K562 (cell line): ENCODE data around the gene AP5Z1. TPM values are rescaled to one million over a fixed set of nuclear protein-coding genes. Genes with fewer than 3 reads are reported as not detected.

Source experiments
- ATAC-seq: fragments of 200-7000 bp; cut with Tn5 transposase; 3 replicates; pipeline ENCODE4 v1.9.1; 2020; ENCODE audit warnings: moderate library complexity
- BruUV-seq: library from RNA; stranded (reverse); fragments of 400-500 nt; replicated peaks from 2 replicates; lab custom pipeline; 2021; lab: Mats Ljungman, UMichigan
- CTCF ChIA-PET: fragments of 300-600 bp; formaldehyde crosslinking; extraction: SDS; loops from one replicate; lab custom pipeline; 2021; ENCODE audit warnings: low intra/inter-chr PET ratio; lab: Yijun Ruan, JAX
- POLR2A ChIA-PET: fragments of 300-600, 350-650 bp; sonication (Branson Sonifier 250); formaldehyde crosslinking; extraction: SDS; loops from one replicate; lab custom pipeline; 2021; ENCODE audit warnings: antibody characterized with exemption, inconsistent platforms; lab: Yijun Ruan, JAX
- DNase-seq, 4 experiments: peaks; one replicate each; pipeline versions ENCODE4 v3.0.0 to v3.0.0-alpha.2; 2011 to 2018; ENCODE audit warnings: low spot score in 3 of 4, mixed read lengths in 3 of 4; ENCODE audit errors: extremely low read depth in 1 of 4
- FAIRE-seq: peaks from 2 replicates; lab custom pipeline; 2011; peaks lifted over from hg19 to GRCh38; lab: Jason Lieb, UNC
- H2AFZ ChIP-seq: 2 replicates; pipeline ENCODE4 v1.6.0; 2011; ENCODE audit warnings: low read depth, low read length, control low read depth, inconsistent platforms
- H3K27ac ChIP-seq: fragments of 200-600 bp; 3 replicates; pipeline ENCODE4 v1.8.0; 2011; ENCODE audit warnings: low read depth, mild to moderate bottlenecking, control low read depth, inconsistent platforms, low read length, moderate library complexity, mixed read lengths; ENCODE audit errors: extremely low read depth
- H3K27me3 ChIP-seq, 2 experiments: fragments of 300-600 bp in 1 of 2; 2 replicates in 1 of 2; 3 replicates in 1 of 2; pipeline versions ENCODE4 v1.6.0 to v1.8.0; 2011; ENCODE audit warnings: inconsistent platforms in 2 of 2, low read length in 2 of 2, mild to moderate bottlenecking in 1 of 2, mixed read lengths in 1 of 2, moderate library complexity in 1 of 2; ENCODE audit not compliant: control insufficient read depth in 2 of 2, insufficient read depth in 2 of 2
- H3K36me3 ChIP-seq: fragments of 300-600 bp; 3 replicates; pipeline ENCODE4 v1.8.0; 2011; ENCODE audit warnings: mild to moderate bottlenecking, low read length, inconsistent platforms; ENCODE audit not compliant: control insufficient read depth, insufficient read depth
- H3K4me1 ChIP-seq, 2 experiments: fragments of 200-600 bp in 1 of 2; replicated peaks in 1 of 2; 2 replicates in 1 of 2; 3 replicates in 1 of 2; pipeline versions ENCODE4 v1.5.1 to v1.8.0; 2011; ENCODE audit warnings: inconsistent platforms in 2 of 2, low read length in 2 of 2, mild to moderate bottlenecking in 1 of 2, mixed read lengths in 1 of 2, moderate library complexity in 1 of 2; ENCODE audit not compliant: control insufficient read depth in 2 of 2, insufficient read depth in 2 of 2
- H3K4me2 ChIP-seq: 2 replicates; pipeline ENCODE4 v1.6.1; 2011; ENCODE audit warnings: low read length, control low read depth, inconsistent platforms, mixed read lengths; ENCODE audit not compliant: insufficient read depth
- H3K4me3 ChIP-seq: fragments of 200-600 bp; sonication (generic), shearing (Covaris generic); 2 replicates; pipeline ENCODE4 v1.5.1; 2016; ENCODE audit warnings: control low read depth, inconsistent platforms
- H3K79me2 ChIP-seq: fragments of 200-600 bp; 3 replicates; pipeline ENCODE4 v1.8.0; 2011; ENCODE audit warnings: low read length, inconsistent platforms; ENCODE audit not compliant: control insufficient read depth, insufficient read depth
- H3K9ac ChIP-seq, 2 experiments: 2 replicates each; pipeline versions ENCODE4 v1.6.0 to v1.6.1; 2011; ENCODE audit warnings: low read depth in 2 of 2, low read length in 2 of 2, control low read depth in 1 of 2, inconsistent platforms in 1 of 2, mild to moderate bottlenecking in 1 of 2, mixed read lengths in 1 of 2; ENCODE audit not compliant: insufficient read depth in 1 of 2
- H3K9me1 ChIP-seq: one replicate; pipeline ENCODE4 v1.6.0; 2011; ENCODE audit warnings: inconsistent platforms, mild to moderate bottlenecking, low read length, moderate library complexity; ENCODE audit not compliant: control insufficient read depth, insufficient read depth
- H3K9me3 ChIP-seq: replicated peaks from 2 replicates; pipeline ENCODE4 v1.5.1; 2011; ENCODE audit warnings: low read depth, low read length, inconsistent platforms; ENCODE audit not compliant: control insufficient read depth, insufficient read depth
- H4K20me1 ChIP-seq: replicated peaks from 2 replicates; pipeline ENCODE4 v1.6.1; 2011; ENCODE audit warnings: low read length, inconsistent platforms, mixed read lengths; ENCODE audit not compliant: control insufficient read depth, insufficient read depth
- ATF1 ChIP-seq, 2 experiments: fragments of 450-650 bp in 1 of 2; IDR thresholded peaks; 2 replicates each; pipeline ENCODE4 v1.6.1; 2016; ENCODE audit warnings: missing compliant biosample characterization in 1 of 2, missing genetic modification characterization in 1 of 2
- CHD1 ChIP-seq: fragments of 200-600 bp; sonication (generic); IDR thresholded peaks from one replicate; pipeline ENCODE4 v1.6.1; 2012; ENCODE audit warnings: mild to moderate bottlenecking, moderate library complexity, low read length, inconsistent platforms
- DEAF1 ChIP-seq: fragments of 450-650 bp; formaldehyde crosslinking; IDR thresholded peaks from 2 replicates; pipeline ENCODE4 v1.4.0; 2020; ENCODE audit warnings: mild to moderate bottlenecking, moderate library complexity
- HNRNPH1 ChIP-seq: fragments of 200-400 bp; formaldehyde crosslinking; optimal IDR thresholded peaks from 2 replicates; pipeline ENCODE3; 2017; ENCODE audit warnings: low read depth, mild to moderate bottlenecking, low read length, moderate library complexity
- MCM2 ChIP-seq: fragments of 450-650 bp; IDR thresholded peaks from 2 replicates; pipeline ENCODE4 v1.6.1; 2017; ENCODE audit warnings: low read depth, mild to moderate bottlenecking
- NCOR1 ChIP-seq: fragments of 450-650 bp; IDR thresholded peaks from 2 replicates; pipeline ENCODE4 v1.6.1; 2016; ENCODE audit warnings: mild to moderate bottlenecking, moderate library complexity
- RB1 ChIP-seq: fragments of 450-650 bp; IDR thresholded peaks from 2 replicates; pipeline ENCODE4 v1.6.1; 2017; ENCODE audit warnings: low read depth, mild to moderate bottlenecking
- TEAD1 ChIP-seq, 2 experiments: fragments of 450-650 bp in 1 of 2; sonication (generic) in 1 of 2; formaldehyde crosslinking; IDR thresholded peaks; 2 replicates each; pipeline versions ENCODE4 v1.4.0 to v1.8.0; 2020 to 2022; ENCODE audit warnings: mild to moderate bottlenecking in 2 of 2, missing genetic modification reagents in 1 of 2
- ZFP36 ChIP-seq: fragments of 150-350 bp; IDR thresholded peaks from 2 replicates; pipeline ENCODE4 v1.6.1; 2018; ENCODE audit warnings: low read length, low read depth; ENCODE audit not compliant: partially characterized antibody
- WGBS: fragments of 100-300 bp; shearing (Covaris generic); methylation state at CpG from one replicate; pipeline ENCODE4 v1.1.6; 2016; ENCODE audit warnings: low coverage, mixed read lengths; ENCODE audit not compliant: insufficient coverage; ENCODE audit errors: missing lambda C conversion rate; 5-methylcytosine and 5-hydroxymethylcytosine counted together
- in situ Hi-C: fragments of 300-500 bp; cut with MboI; formaldehyde crosslinking; loops from 4 replicates; pipeline ENCODE4 v1.15.0; 2018; ENCODE audit warnings: inconsistent platforms, mixed read lengths
- intact Hi-C: fragments of 100-400 bp; cut with micrococcal nuclease; formaldehyde crosslinking; loops from 2 replicates; pipeline ENCODE4 v1.14.2; 2022
- polyA plus RNA-seq, 8 experiments: library from polyadenylated mRNA; depleted of rRNA in 4 of 8; stranded (reverse) in 5 of 8; unstranded in 3 of 8; fragments of >200 nt; fragmentation: Nextera tagmentation in 2 of 8; fragmentation: Illumina TruSeq in 1 of 8; extraction: Ambion mirVana in 2 of 8; extraction: Trizol in 1 of 8; gene quantifications; 2 replicates each; pipeline versions ENCODE4 v1.2.1 to v1.2.3, GENCODE V29; 2011 to 2014; ENCODE audit warnings: inconsistent platforms in 1 of 8, missing spikeins in 1 of 8
- total RNA-seq, 7 experiments: library from RNA; depleted of rRNA in 6 of 7; stranded (reverse); fragments of >200 nt in 6 of 7; fragmentation: Illumina TruSeq in 2 of 7; extraction: Trizol in 2 of 7; gene quantifications; 2 replicates each; pipeline versions ENCODE4 v1.2.1 to v1.2.3, GENCODE V29; 2011 to 2021; ENCODE audit warnings: low replicate concordance in 1 of 7

The AP5Z1 gene
- total and polyA plus RNA-seq, 9 of the 15 experiments (the other 6 are each of a cell fraction or from before 2014, with no cell fraction given), result 0.06 to 31.1 (median 6.4) TPM

GRCh38 chr7:4742051-4742573, 33.3 kb upstream of the AP5Z1 start (continued):
- TF ChIP-seq ZFP36 (no peak), HNRNPH1 (no peak), RB1 (no peak), MCM2 (no peak), DEAF1 (CRISPR knock-in tag) (no peak), TEAD1 (CRISPR knock-in tag; IDR thresholded peaks at IDR 0.05) (no peak), CHD1 (no peak)

- in situ Hi-C loops (no loop called here), intact Hi-C loops (no loop called here)
- H3K9me3 ChIP-seq, result no peaks in the 10 kb centered on the region
- no peak overlapping the region for H3K4me3 ChIP-seq
- CTCF ChIA-PET, result no interaction called here
- 89% methylated on average over 7 of the region's 10 CpGs for WGBS
- H3K4me2 ChIP-seq, result no peak overlapping the region
- no peak overlapping the region for H3K9ac ChIP-seq
- peaks cover 3% of the 10 kb centered on the region for H3K9me1 ChIP-seq
- H3K27me3 ChIP-seq, result no peaks in the 10 kb centered on the region
- H2AFZ ChIP-seq, result no peak overlapping the region
- peaks cover 5% of the 10 kb centered on the region; the same call in 1 of the 2 replicates for H4K20me1 ChIP-seq
- H3K27ac ChIP-seq, result no peak overlapping the region
- peaks cover 32 to 52% of the 10 kb centered on the region in 2 experiments for H3K4me1 ChIP-seq
- POLR2A ChIA-PET, result interaction anchor here (0.9 kb wide), 1 partner anchor 18 kb away, joined by 4 read pairs; no protein-coding TSS in a partner anchor
- H3K79me2 ChIP-seq, result peaks cover 44% of the 10 kb centered on the region
- FAIRE-seq, result no peak
- no peak for DNase-seq
- no peak for TF ChIP-seq NCOR1
- no peak for TF ChIP-seq ATF1 (CRISPR knock-in tag; IDR thresholded peaks at IDR 0.05)
- 0 out of 2 replicates have a peak, but pooled peaks have one; percentile 18 for TF ChIP-seq ATF1 (tag; IDR thresholded peaks at IDR 0.05)
- TF ChIP-seq, all 486 proteins: peak for 1
- no peak for ATAC-seq
- peaks cover 59% of the 10 kb centered on the region for H3K36me3 ChIP-seq
- BruUV-seq, result no TSS peak
Observed at GRCh38 chr7:4742852-4743251, 32.6 kb upstream of the AP5Z1 start.
